ENCODE measurements around the gene HEPN1.

HEPN1 gene

GRCh38 chr11:124922831-124923230, 3.8 kb downstream of the HEPN1 start:
- Histone ChIP-seq H3K79me2 (ENCODE audit: insufficient read depth, low read length) (no peaks in the 10 kb centered on the region), H3K4me2 (ENCODE audit: low read length) (no peak overlapping the region), H4K20me1 (ENCODE audit: insufficient read depth, low read length) (no peaks in the 10 kb centered on the region), H2AFZ (ENCODE audit: low read length) (no peak overlapping the region), H3K9ac (ENCODE audit: low read length) (no peak overlapping the region), H3K36me3 (ENCODE audit: insufficient read depth, low read length) (no peaks in the 10 kb centered on the region), H3K27me3 (ENCODE audit: insufficient read depth, low read length) (no peaks in the 10 kb centered on the region), H3K4me3 (ENCODE audit: low read depth, low read length, poor library complexity, severe bottlenecking) (no peak overlapping the region), H3K4me1 (ENCODE audit: insufficient read depth, low read length, severe bottlenecking) (no peaks in the 10 kb centered on the region), H3F3A (ENCODE audit: insufficient read depth, low read length) (no peaks in the 10 kb centered on the region), H3K9me3 (ENCODE audit: low read length) (no peaks in the 10 kb centered on the region), H3K27ac (ENCODE audit: low read depth, low read length, poor library complexity, severe bottlenecking) (no peak overlapping the region), H3K9me2 (ENCODE audit: low read depth, low read length) (no peaks in the 10 kb centered on the region)
- no peak for TF ChIP-seq CTCF (IDR thresholded peaks at IDR 0.05; ENCODE audit: low read length)

- H3F3A ChIP-seq (ENCODE audit: insufficient read depth, low read length), result no peaks in the 10 kb centered on the region
- no peaks in the 10 kb centered on the region for H3K79me2 ChIP-seq (ENCODE audit: insufficient read depth, low read length)
- no peak overlapping the region for H3K4me3 ChIP-seq (ENCODE audit: low read depth, low read length, poor library complexity, severe bottlenecking)
- H4K20me1 ChIP-seq (ENCODE audit: insufficient read depth, low read length), result no peaks in the 10 kb centered on the region
- H3K4me1 ChIP-seq (ENCODE audit: insufficient read depth, low read length, severe bottlenecking), result no peaks in the 10 kb centered on the region
- no peaks in the 10 kb centered on the region for H3K9me2 ChIP-seq (ENCODE audit: low read depth, low read length)
- H2AFZ ChIP-seq (ENCODE audit: low read length), result no peak overlapping the region
- H3K27me3 ChIP-seq (ENCODE audit: insufficient read depth, low read length), result no peaks in the 10 kb centered on the region
- TF ChIP-seq EZH2 (IDR thresholded peaks at IDR 0.05; ENCODE audit: borderline replicate concordance, low read length) (no peak), CTCF (IDR thresholded peaks at IDR 0.05; ENCODE audit: low read length) (no peak)
- no peak overlapping the region for H3K27ac ChIP-seq (ENCODE audit: low read depth, low read length, poor library complexity, severe bottlenecking)
- H3K36me3 ChIP-seq (ENCODE audit: insufficient read depth, low read length), result no peaks in the 10 kb centered on the region
- H3K9ac ChIP-seq (ENCODE audit: low read length), result no peak overlapping the region
- no peak overlapping the region for H3K4me2 ChIP-seq (ENCODE audit: low read length)
- H3K9me3 ChIP-seq (ENCODE audit: low read length), result no peaks in the 10 kb centered on the region
Observed at GRCh38 chr11:124923296-124923695, 4.2 kb downstream of the HEPN1 start.

- no peaks in the 10 kb centered on the region for H4K20me1 ChIP-seq (ENCODE audit: insufficient read depth, low read length)
- no peaks in the 10 kb centered on the region for H3K27me3 ChIP-seq (ENCODE audit: insufficient read depth, low read length)
- H3K4me1 ChIP-seq (ENCODE audit: insufficient read depth, low read length, severe bottlenecking), result no peaks in the 10 kb centered on the region
- no peaks in the 10 kb centered on the region for H3K9me2 ChIP-seq (ENCODE audit: low read depth, low read length)
- H3K36me3 ChIP-seq (ENCODE audit: insufficient read depth, low read length), result no peaks in the 10 kb centered on the region
- H3K9me3 ChIP-seq (ENCODE audit: low read length), result no peaks in the 10 kb centered on the region
- H3K4me3 ChIP-seq (ENCODE audit: low read depth, low read length, poor library complexity, severe bottlenecking), result no peak overlapping the region
- no peak overlapping the region for H3K9ac ChIP-seq (ENCODE audit: low read length)
- TF ChIP-seq CTCF (IDR thresholded peaks at IDR 0.05; ENCODE audit: low read length), result no peak
- H3K27ac ChIP-seq (ENCODE audit: low read depth, low read length, poor library complexity, severe bottlenecking), result no peak overlapping the region
- H2AFZ ChIP-seq (ENCODE audit: low read length), result no peak overlapping the region
- H3F3A ChIP-seq (ENCODE audit: insufficient read depth, low read length), result no peaks in the 10 kb centered on the region
- no peak overlapping the region for H3K4me2 ChIP-seq (ENCODE audit: low read length)
- H3K79me2 ChIP-seq (ENCODE audit: insufficient read depth, low read length), result no peaks in the 10 kb centered on the region
Observed at GRCh38 chr11:124928942-124929665, 10.1 kb downstream of the HEPN1 start.
